Thoracic aorta (tissue), 2 donors: Measurements from ENCODE around the gene FOXL1. TPM values are rescaled to one million over a fixed set of nuclear protein-coding genes. Genes with fewer than 3 reads are reported as not detected.

Source experiments
- ATAC-seq: fragments of 150-250 bp; one replicate; pipeline ENCODE4 v1.8.0; 2017; ENCODE audit warnings: low read depth; ENCODE audit not compliant: insufficient number of reproducible peaks, low FRiP score
- DNase-seq: peaks from one replicate; pipeline ENCODE4 v3.0.0-alpha.2; 2020; ENCODE audit warnings: low spot score
- H3K27ac ChIP-seq, 2 donors: fragments of 200-600 bp; sonication (generic); 1 replicate in 1 of 2; 2 replicates in 1 of 2; pipeline ENCODE4 v1.5.1; 2016; ENCODE audit warnings: mild to moderate bottlenecking in 2 of 2, moderate library complexity in 2 of 2
- H3K27me3 ChIP-seq: fragments of 200-600 bp; sonication (generic); replicated peaks from 2 replicates; pipeline ENCODE4 v1.6.0; 2016; ENCODE audit warnings: mild to moderate bottlenecking; ENCODE audit not compliant: insufficient read depth
- H3K36me3 ChIP-seq: fragments of 200-600 bp; sonication (generic); one replicate; pipeline ENCODE4 v1.5.1; 2016
- H3K4me1 ChIP-seq, 2 donors: fragments of 200-600 bp; sonication (generic); 1 replicate in 1 of 2; 2 replicates in 1 of 2; pipeline versions ENCODE4 v1.5.1 to v1.6.0; 2016; ENCODE audit warnings: low read depth in 2 of 2, mild to moderate bottlenecking in 1 of 2; ENCODE audit not compliant: control insufficient read depth in 1 of 2
- H3K4me3 ChIP-seq: fragments of 200-600 bp; sonication (generic); 2 replicates; pipeline ENCODE4 v1.5.1; 2016; ENCODE audit warnings: mild to moderate bottlenecking
- H3K9me3 ChIP-seq: fragments of 200-600 bp; sonication (generic); 2 replicates; pipeline ENCODE4 v1.5.1; 2016
- CTCF ChIP-seq: fragments of 200-600 bp; sonication (generic); IDR thresholded peaks from one replicate; pipeline ENCODE4 v1.5.1; 2019; ENCODE audit warnings: antibody characterized with exemption
- total RNA-seq, 2 donors: library from RNA; depleted of rRNA; stranded (reverse); fragments of >200 nt; gene quantifications; one replicate each; pipeline versions ENCODE4 v1.1.0 to v1.2.3, GENCODE V29; 2016

The FOXL1 gene
- total RNA-seq, 2 donors from 2014 or later: 52.1 to 52.8 TPM

- peak overlapping the region; percentile 76 to 91 for H3K27ac ChIP-seq
- DNase-seq: no peak
- H3K36me3 ChIP-seq: no peaks in the 10 kb centered on the region
- no peaks in the 10 kb centered on the region for H3K27me3 ChIP-seq
- H3K9me3 ChIP-seq: no peaks in the 10 kb centered on the region
- no peak for TF ChIP-seq CTCF
- peaks cover 53 to 97% of the 10 kb centered on the region in 2 donors for H3K4me1 ChIP-seq
- no peak overlapping the region for H3K4me3 ChIP-seq
- no peak for ATAC-seq
These were observed 12.9 kb downstream of the FOXL1 start for GRCh38 chr16:86591270-86591669.

GRCh38 chr16:86593913-86594620 lies 15.7 kb downstream of the FOXL1 start:
- peaks cover 49 to 98% of the 10 kb centered on the region in 2 donors for H3K4me1 ChIP-seq
- no peaks in the 10 kb centered on the region for H3K9me3 ChIP-seq
- DNase-seq (no peak), ATAC-seq (no peak)
- H3K27ac ChIP-seq: peak overlapping the region; percentile 87 to 94
- peak overlapping the region; percentile 38 for H3K4me3 ChIP-seq
- no peak for TF ChIP-seq CTCF
- no peaks in the 10 kb centered on the region for H3K27me3 ChIP-seq
- H3K36me3 ChIP-seq: no peaks in the 10 kb centered on the region

GRCh38 chr16:86594721-86595120 lies 16.4 kb downstream of the FOXL1 start:
- peak overlapping the region; percentile 87 to 94 for H3K27ac ChIP-seq
- H3K9me3 ChIP-seq: no peaks in the 10 kb centered on the region
- no peak for TF ChIP-seq CTCF
- H3K4me3 ChIP-seq: peak overlapping the region; percentile 38
- no peak for ATAC-seq
- no peaks in the 10 kb centered on the region for H3K36me3 ChIP-seq
- no peaks in the 10 kb centered on the region for H3K27me3 ChIP-seq
- peaks cover 45 to 96% of the 10 kb centered on the region in 2 donors for H3K4me1 ChIP-seq
- no peak for DNase-seq

- ATAC-seq: no peak
- Histone ChIP-seq H3K27me3 (no peaks in the 10 kb centered on the region), H3K4me1 (peaks cover 36 to 95% of the 10 kb centered on the region in 2 donors), H3K36me3 (no peaks in the 10 kb centered on the region), H3K9me3 (no peaks in the 10 kb centered on the region), H3K4me3 (no peak overlapping the region), H3K27ac (peak overlapping the region; percentile 87 to 94)
- no peak for TF ChIP-seq CTCF
- DNase-seq: no peak
These were observed 17.7 kb downstream of the FOXL1 start for GRCh38 chr16:86595983-86596605.

GRCh38 chr16:86597126-86597879 lies 19.0 kb downstream of the FOXL1 start:
- Histone ChIP-seq H3K27ac (peak overlapping the region; percentile 87 to 94), H3K4me1 (peaks cover 42 to 95% of the 10 kb centered on the region in 2 donors), H3K27me3 (no peaks in the 10 kb centered on the region), H3K9me3 (no peaks in the 10 kb centered on the region), H3K36me3 (no peaks in the 10 kb centered on the region), H3K4me3 (peak overlapping the region; percentile 56)
- TF ChIP-seq CTCF: no peak
- DNase-seq (no peak), ATAC-seq (no peak)
